GM18870 (cell line): ENCODE measurements around the gene CLIC3.

Source experiments
- ATAC-seq: cut with Tn5 transposase; IDR thresholded peaks from one replicate; pipeline ENCODE4 v1.9.1; 2021; ENCODE audit warnings: moderate library complexity; ENCODE audit not compliant: unreplicated experiment

The CLIC3 gene

GRCh38 chr9:137031904-137032640 is 35.7 kb upstream of the CLIC3 start, which contains the start of gene FUT7:
FUT7 (minus strand) TSS chr9:137032088; CDS start chr9:137031991, 97 bp downstream.
- ATAC-seq, result no peak

GRCh38 chr9:137030538-137031527 is 34.5 kb upstream of the CLIC3 start:
- no peak for ATAC-seq

GRCh38 chr9:137030006-137030405 is 33.6 kb upstream of the CLIC3 start:
- no peak for ATAC-seq

GRCh38 chr9:137029058-137029936 is 32.9 kb upstream of the CLIC3 start:
- no peak for ATAC-seq

GRCh38 chr9:137028263-137029057 is 32.1 kb upstream of the CLIC3 start:
- ATAC-seq, result no peak

GRCh38 chr9:137027369-137028262 is 31.2 kb upstream of the CLIC3 start, which contains the start of gene ABCA2:
ABCA2 (minus strand) TSS chr9:137028237; CDS start chr9:137028140, 97 bp downstream.
- no peak for ATAC-seq

- ATAC-seq, result no peak
Observed at GRCh38 chr9:137026828-137027227, 30.5 kb upstream of the CLIC3 start.

GRCh38 chr9:137026384-137026783 is 30.0 kb upstream of the CLIC3 start:
- no peak for ATAC-seq

- ATAC-seq, result no peak
Observed at GRCh38 chr9:137025517-137025966, 29.2 kb upstream of the CLIC3 start.

GRCh38 chr9:137023583-137023991 is 27.2 kb upstream of the CLIC3 start:
- no peak for ATAC-seq

GRCh38 chr9:137023157-137023556 is 26.8 kb upstream of the CLIC3 start:
- no peak for ATAC-seq

- no peak for ATAC-seq
Observed at GRCh38 chr9:137022662-137023008, 26.3 kb upstream of the CLIC3 start.

- ATAC-seq, result no peak
Observed at GRCh38 chr9:137021979-137022661, 25.8 kb upstream of the CLIC3 start.

GRCh38 chr9:137021568-137021978 is 25.2 kb upstream of the CLIC3 start:
- no peak for ATAC-seq

GRCh38 chr9:137020771-137021567 is 24.6 kb upstream of the CLIC3 start:
- ATAC-seq, result no peak

- no peak for ATAC-seq
Observed at GRCh38 chr9:137019891-137020683, 23.7 kb upstream of the CLIC3 start.
